Glomerular endothelial cell (primary cell): ENCODE data around the gene PAK5. TPM values are rescaled to one million over a fixed set of nuclear protein-coding genes. Genes with fewer than 3 reads are reported as not detected.
"Not testable (repeated sequence)": the region's sequence is repeated elsewhere in the genome, so short reads cannot be mapped to it uniquely, and the experiment has no call there.

Experiments used
- DNase-seq: peaks from one replicate; pipeline ENCODE4 v3.0.0-alpha.2; 2011; ENCODE audit warnings: low read depth, low spot score; ENCODE audit errors: extremely low read depth
- total RNA-seq: library from RNA; depleted of rRNA; stranded (reverse); fragments of >200 nt; gene quantifications from 2 replicates; pipeline ENCODE4 v1.2.3, GENCODE V29; 2015

Gene PAK5
- total RNA-seq, 1 donor from 2014 or later = not detected

DNA sequence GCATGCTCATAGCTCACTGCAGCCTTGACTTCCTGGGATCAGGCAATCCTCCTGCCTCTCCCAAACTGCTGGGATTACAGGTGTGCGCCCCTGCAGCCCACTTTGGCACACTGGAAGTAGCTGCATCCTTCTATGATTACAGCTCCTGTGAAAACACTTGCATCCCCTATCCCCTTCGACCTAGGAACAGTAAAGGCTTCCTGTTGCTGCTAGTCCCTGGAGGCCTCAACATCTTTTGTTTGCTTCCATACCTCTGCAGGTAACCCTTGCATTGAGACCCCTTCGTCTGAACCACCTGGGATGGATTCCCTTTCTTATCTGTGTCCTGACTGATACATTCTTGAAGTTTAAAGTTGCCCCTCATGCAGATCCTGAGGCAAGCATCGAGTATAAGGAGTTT is 152.4 kb downstream of the PAK5 start:
- no peak for DNase-seq

DNA sequence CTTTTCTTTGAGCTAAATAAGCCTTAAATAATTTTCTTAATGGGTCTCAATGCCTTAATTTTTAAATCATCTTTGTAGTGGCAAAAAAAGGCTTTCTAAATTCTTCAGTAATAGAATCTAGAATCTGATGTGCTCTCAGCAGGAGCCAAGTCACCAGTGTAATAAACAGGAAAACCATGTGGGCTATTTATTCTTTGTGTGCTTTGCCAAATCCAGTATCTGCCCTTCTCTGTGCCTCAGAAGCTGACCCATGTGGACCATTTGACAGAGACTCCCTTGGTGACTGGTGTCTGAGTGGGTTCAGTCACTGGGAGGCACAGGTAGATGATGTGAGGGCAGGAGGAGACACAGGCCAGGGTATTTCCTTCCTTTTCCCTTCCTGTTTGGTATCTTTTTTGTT is 152.9 kb downstream of the PAK5 start:
- DNase-seq = no peak

GRCh38 chr20:9685011-9685410 is 153.9 kb downstream of the PAK5 start:
- no peak for DNase-seq

DNA sequence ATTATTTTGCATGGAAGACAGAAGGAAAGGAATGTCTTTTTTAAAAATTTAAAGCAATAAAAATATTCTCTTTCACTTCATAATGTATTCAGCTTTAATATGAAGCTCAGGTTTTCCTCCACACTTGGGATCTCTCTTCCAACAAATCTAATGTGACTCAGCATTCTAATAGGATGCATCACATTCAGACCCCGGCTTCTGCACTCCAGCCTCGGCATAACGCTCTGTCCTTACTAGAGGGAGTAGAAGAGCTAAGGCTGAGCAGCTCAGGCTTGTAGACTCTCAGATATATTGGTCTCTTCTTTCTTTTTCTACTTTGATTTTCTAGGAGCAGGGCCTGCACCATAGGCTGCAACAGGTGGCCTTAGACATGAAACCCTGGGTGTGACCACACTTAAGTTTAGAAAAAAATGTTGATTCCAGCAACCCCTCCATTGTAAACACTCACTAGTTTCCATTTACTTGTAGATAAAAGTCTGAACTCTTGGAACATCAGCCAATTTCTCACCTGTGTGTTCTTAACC is 161.7 kb downstream of the PAK5 start:
- no peak for DNase-seq

DNA sequence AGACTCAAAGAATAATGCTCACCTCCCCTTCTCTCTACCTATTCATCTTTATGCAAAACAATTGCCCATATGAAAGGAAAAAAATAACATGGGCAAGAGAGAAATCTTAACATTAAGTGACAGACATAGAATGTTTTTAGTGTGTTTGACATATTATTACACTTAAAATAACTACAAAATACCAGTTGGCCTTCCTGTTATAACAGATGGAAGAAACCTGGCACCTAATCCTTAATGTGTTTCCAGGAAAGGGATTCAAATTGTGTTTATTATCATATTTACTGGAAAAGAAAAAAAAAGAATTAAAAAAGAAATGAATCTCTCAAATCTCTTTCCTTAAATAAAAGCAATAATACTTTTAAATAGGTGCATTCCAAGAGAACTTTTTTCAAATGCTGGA is 165.9 kb downstream of the PAK5 start:
- no peak for DNase-seq

DNA sequence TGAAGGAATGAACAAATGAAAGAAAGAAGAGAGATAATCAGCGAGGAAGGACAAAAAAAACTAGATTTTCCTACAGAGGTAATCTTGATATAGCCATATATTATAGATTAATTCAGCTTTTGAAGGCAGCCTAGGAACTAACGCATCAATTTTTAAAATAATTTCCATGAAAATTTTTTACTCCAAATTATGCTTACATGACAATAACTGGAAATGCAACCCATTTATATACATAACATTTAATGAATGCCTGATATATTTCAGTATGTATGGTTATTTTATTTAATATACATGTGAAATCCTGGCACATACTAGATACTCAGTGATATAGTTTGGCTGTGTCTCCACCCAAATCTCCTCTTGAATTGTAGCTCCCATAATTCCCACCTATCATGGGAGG is 166.8 kb downstream of the PAK5 start:
- DNase-seq = no peak

- DNase-seq = no peak
These were observed 170.5 kb downstream of the PAK5 start for GRCh38 chr20:9668381-9668780.

- DNase-seq = no peak
These were observed 175.5 kb downstream of the PAK5 start for GRCh38 chr20:9663423-9663822.

GRCh38 chr20:9660236-9660868 is 178.5 kb downstream of the PAK5 start:
- no peak for DNase-seq

GRCh38 chr20:9647741-9648140 is 191.1 kb downstream of the PAK5 start:
- DNase-seq = no peak

DNA sequence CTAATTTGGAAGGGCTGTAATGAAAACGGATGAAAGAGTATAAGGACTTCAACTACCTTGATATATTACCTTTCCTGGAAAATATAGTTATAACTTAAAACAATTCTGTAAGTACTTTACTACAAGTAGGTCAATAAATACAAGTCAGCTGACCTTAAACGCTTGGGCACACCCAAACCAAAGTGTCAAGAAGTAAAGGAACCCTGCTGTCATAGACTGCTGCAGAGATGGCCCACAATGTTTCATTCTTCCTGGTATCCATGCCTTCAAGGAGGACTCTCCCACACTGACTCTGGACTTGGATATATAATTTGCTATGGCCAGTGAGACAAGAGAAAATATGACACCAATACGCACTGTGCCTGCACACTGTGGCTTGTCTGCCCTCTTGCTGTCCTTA is 192.5 kb downstream of the PAK5 start:
- no peak for DNase-seq

DNA sequence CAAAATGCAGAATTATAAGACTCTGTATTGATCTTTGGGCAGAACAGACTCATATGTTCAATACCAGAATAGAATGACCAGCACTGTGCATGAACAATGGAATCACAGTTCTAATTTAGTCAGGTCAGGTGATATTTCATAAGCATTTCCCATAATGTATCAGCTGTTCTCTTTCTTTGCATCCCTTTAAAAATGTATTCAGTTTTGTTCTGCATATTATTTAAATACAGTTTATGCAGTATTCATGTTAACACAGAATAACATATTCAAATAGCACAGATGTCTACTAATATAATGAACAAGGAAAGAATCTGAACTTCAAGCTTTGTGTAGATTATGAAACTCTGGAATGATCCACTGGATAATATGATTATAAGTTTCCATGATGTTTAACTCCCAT is 196.0 kb downstream of the PAK5 start:
- no peak for DNase-seq

GRCh38 chr20:9641499-9642000 is 197.3 kb downstream of the PAK5 start:
- not testable (repeated sequence) for DNase-seq

DNA sequence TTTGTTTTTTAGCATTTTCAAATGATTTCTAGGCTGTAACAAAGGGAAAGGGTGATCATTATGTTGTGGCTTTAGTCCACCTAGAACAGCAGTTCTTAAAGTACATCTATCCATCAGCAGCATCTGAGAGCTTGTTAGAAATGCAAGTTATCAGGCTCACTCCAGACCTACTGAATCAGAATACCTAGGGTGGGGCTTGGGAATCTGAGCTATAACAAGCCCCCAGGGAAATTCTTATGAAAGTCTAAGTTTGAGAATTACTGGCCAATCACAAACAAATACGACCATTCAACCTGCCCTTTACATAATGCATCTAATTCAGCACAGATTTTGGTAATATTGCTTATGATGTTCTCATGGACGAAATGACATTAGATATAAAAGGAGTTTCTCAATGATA is 201.0 kb downstream of the PAK5 start:
- DNase-seq = no peak

DNA sequence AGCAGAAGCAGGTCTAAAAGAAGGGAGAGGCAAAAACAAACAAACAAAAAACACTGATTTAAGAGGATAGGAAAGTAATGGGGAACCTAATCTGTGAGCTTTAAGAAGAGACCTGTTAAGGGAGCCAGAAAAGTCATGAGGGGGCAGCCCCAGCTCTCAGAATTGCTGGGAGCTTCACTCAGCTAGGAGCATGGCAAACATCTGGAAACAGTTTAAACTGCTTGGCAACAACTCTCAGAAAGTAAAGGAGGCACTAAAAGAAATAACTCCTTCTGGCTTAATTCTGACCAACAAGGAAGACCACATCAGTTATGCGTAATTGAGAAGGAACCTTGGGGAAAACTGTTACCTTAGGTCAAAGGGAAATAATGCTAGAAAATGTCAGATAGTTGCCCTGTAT is 203.1 kb downstream of the PAK5 start:
- no peak for DNase-seq

DNA sequence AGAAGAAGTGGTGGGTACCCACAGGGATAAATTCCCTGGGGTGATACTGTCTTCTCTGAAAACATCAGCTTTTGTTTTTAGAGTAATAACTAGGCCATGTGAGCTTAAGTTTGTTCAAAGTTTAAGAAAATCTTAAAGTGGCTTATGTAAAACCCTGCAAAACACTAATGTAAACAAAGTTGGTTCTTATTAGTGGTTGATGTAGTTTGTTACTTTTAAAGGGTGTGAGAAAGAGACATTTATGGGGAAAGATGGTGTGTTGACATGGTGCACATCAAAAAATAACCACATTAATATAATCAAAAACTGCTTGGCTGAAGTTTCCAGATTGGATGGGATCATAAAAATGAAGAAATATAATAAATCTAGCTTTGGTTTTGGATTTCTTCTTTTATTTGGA is 204.5 kb downstream of the PAK5 start:
- DNase-seq = no peak

DNA sequence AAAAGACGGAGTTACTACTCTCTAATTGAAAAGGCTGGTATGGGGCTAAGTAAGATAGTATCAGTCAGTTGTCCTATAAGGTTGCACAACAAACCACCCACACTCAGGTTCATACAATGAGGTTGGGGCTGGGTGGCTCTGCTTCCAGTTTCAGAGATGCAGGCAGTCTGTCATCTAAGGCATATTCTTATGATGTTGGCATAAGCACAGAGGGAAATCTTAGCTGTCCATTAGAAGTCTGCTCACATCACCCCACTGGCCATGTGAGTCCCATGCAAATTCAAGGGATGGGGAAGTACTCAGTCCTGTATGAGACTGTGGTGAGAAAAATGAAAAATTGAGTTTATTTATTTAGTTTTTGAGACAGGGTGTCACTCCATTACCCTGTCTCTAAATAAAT is 205.9 kb downstream of the PAK5 start:
- no peak for DNase-seq

DNA sequence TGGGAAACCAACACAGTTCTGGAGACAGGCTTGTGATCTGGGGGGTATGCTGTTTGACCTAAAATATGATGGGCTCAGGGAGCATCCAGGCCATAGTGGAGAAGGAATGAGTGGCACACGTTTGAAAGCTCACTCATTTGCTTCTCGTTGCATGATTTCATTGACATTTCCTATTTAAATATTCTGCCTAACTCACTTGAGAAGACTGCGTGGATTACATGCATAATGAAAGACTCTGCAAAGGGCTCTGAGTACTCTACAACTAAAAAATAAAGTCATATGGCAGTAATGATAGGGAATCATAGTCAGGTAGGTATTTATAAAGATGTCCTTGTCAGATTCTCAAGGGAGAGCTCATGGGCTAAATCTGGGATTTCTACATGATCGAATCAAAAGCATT is 206.6 kb downstream of the PAK5 start:
- DNase-seq = no peak

- DNase-seq = no peak
These were observed 208.3 kb downstream of the PAK5 start for GRCh38 chr20:9630554-9630953.

GRCh38 chr20:9629831-9630230 is 209.0 kb downstream of the PAK5 start:
- no peak for DNase-seq

DNA sequence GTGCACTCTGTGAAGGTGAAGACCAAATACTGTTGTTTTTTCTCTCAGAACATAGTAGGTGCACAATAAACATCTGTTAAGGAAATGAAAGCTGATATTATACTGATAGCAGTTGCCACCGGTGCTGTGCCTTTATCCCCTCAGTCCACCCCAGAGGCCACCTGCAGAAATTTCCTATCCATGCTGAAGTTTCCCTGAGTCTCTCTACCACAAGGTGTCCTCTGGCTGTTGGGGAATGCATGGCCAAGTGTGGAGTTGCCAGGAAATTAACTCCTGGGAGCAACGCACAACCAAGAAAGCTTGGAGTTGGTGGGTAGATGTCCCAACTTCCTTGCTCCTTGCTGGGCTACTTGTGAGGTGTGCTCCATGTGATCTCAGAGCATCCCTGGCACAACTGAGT is 210.3 kb downstream of the PAK5 start:
- DNase-seq = no peak

DNA sequence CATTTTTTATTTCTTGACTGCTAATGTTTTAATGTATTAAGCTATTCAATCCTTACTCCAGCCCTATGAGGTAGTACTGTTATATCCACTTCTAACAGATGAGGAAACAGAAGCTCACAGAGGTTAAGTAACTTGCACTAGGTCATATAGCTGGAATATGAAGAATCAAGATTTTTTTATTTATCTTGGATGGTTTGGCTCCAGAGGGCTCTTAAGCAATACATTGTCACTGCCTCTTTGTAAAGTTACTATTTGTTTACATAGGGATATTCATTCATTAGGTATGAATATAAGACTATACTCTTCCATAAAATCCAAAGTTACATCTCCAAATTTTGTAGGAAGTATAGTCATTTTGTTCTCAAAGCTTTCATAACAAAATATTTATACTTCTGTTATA is 210.7 kb downstream of the PAK5 start:
- DNase-seq = no peak

- no peak for DNase-seq
These were observed 211.7 kb downstream of the PAK5 start for GRCh38 chr20:9627219-9627618.
